ENCODE measurements around the gene PRAME. TPM values are rescaled to one million over a fixed set of nuclear protein-coding genes. Genes with fewer than 3 reads are reported as not detected.

Gene PRAME
- total and polyA plus RNA-seq, 7 experiments from 2014 or later: not detected

- CTCF ChIA-PET: no interaction called here
- intact Hi-C loops (cut with micrococcal nuclease): no loop called here
- H3K4me3 ChIP-seq (ENCODE audit: low read length): no peak overlapping the region
- POLR2A ChIA-PET: no interaction called here
- ATAC-seq (no peak), DNase-seq (no peak)
- H3K9me3 ChIP-seq (ENCODE audit: control insufficient read depth in 2 of 3, low read length in 3 of 3): no peaks in the 10 kb centered on the region
- H3K4me1 Mint-ChIP-seq: no peaks in the 10 kb centered on the region
- no peaks in the 10 kb centered on the region for H3K36me3 Mint-ChIP-seq
- no peaks in the 10 kb centered on the region for H3K27me3 ChIP-seq (ENCODE audit: control insufficient read depth in 2 of 2, insufficient read depth in 2 of 2, low read length in 2 of 2)
- H3K4me3 Mint-ChIP-seq: no peak overlapping the region
- H3K4me1 ChIP-seq (ENCODE audit: control insufficient read depth in 2 of 2, insufficient read depth in 2 of 2, low read length in 2 of 2): no peaks in the 10 kb centered on the region
- H3K9me3 Mint-ChIP-seq: no peaks in the 10 kb centered on the region
- H3K27me3 Mint-ChIP-seq: peaks cover under 1 to 5% (median 3%) of the 10 kb centered on the region in 5 donors
- no peaks in the 10 kb centered on the region for H3K36me3 ChIP-seq (ENCODE audit: control insufficient read depth in 2 of 3, insufficient read depth in 3 of 3, low read length in 3 of 3)
- no peak overlapping the region for H3K27ac Mint-ChIP-seq
- H3K27ac ChIP-seq (ENCODE audit: low read depth, low read length): no peak overlapping the region
Measured at GRCh38 chr22:22599248-22599647, 40.2 kb upstream of the PRAME start.

- Mint-ChIP-seq H3K4me1 (peaks cover 0 to 5% (median 0%) of the 10 kb centered on the region in 7 donors), H3K27me3 (peaks cover 3 to 5% (median 4%) of the 10 kb centered on the region in 5 donors), H3K4me3 (no peak overlapping the region), H3K27ac (no peak overlapping the region), H3K36me3 (no peaks in the 10 kb centered on the region), H3K9me3 (no peaks in the 10 kb centered on the region)
- ChIA-PET CTCF (interaction anchor here (1.0 kb wide), 1 partner anchor 111 kb away, joined by 3 read pairs; no protein-coding TSS in a partner anchor), POLR2A (no interaction called here)
- Histone ChIP-seq H3K27me3 (ENCODE audit: control insufficient read depth in 2 of 2, insufficient read depth in 2 of 2, low read length in 2 of 2) (no peaks in the 10 kb centered on the region), H3K36me3 (ENCODE audit: control insufficient read depth in 2 of 3, insufficient read depth in 3 of 3, low read length in 3 of 3) (no peaks in the 10 kb centered on the region), H3K9me3 (ENCODE audit: control insufficient read depth in 2 of 3, low read length in 3 of 3) (no peaks in the 10 kb centered on the region), H3K4me3 (ENCODE audit: low read length) (no peak overlapping the region), H3K4me1 (ENCODE audit: control insufficient read depth in 2 of 2, insufficient read depth in 2 of 2, low read length in 2 of 2) (no peaks in the 10 kb centered on the region), H3K27ac (ENCODE audit: low read depth, low read length) (no peak overlapping the region)
- intact Hi-C loops (cut with micrococcal nuclease): no loop called here
- ATAC-seq: no peak
- no peak for DNase-seq
Measured at GRCh38 chr22:22598144-22598543, 39.1 kb upstream of the PRAME start.

GRCh38 chr22:22595001-22595835 is 36.2 kb upstream of the PRAME start:
- H3K4me3 ChIP-seq (ENCODE audit: low read length): no peak overlapping the region
- no peak for DNase-seq
- H3K36me3 Mint-ChIP-seq: no peaks in the 10 kb centered on the region
- intact Hi-C loops (cut with micrococcal nuclease): no loop called here
- peaks cover 0 to 5% (median 0%) of the 10 kb centered on the region in 7 donors for H3K4me1 Mint-ChIP-seq
- CTCF ChIA-PET: interaction anchor here (0.7 kb wide), 1 partner anchor 132 kb away, joined by 3 read pairs; no protein-coding TSS in a partner anchor
- no peak overlapping the region for H3K27ac ChIP-seq (ENCODE audit: low read depth, low read length)
- no peaks in the 10 kb centered on the region for H3K9me3 Mint-ChIP-seq
- H3K4me1 ChIP-seq (ENCODE audit: control insufficient read depth in 2 of 2, insufficient read depth in 2 of 2, low read length in 2 of 2): no peaks in the 10 kb centered on the region
- no peak for ATAC-seq
- no peaks in the 10 kb centered on the region for H3K9me3 ChIP-seq (ENCODE audit: control insufficient read depth in 2 of 3, low read length in 3 of 3)
- no peaks in the 10 kb centered on the region for H3K36me3 ChIP-seq (ENCODE audit: control insufficient read depth in 2 of 3, insufficient read depth in 3 of 3, low read length in 3 of 3)
- no peaks in the 10 kb centered on the region for H3K27me3 ChIP-seq (ENCODE audit: control insufficient read depth in 2 of 2, insufficient read depth in 2 of 2, low read length in 2 of 2)
- H3K27ac Mint-ChIP-seq: no peak overlapping the region
- no peak overlapping the region for H3K4me3 Mint-ChIP-seq
- H3K27me3 Mint-ChIP-seq: peaks cover 0 to 9% (median 3%) of the 10 kb centered on the region in 5 donors
- POLR2A ChIA-PET: no interaction called here

GRCh38 chr22:22593964-22594656 is 35.0 kb upstream of the PRAME start:
- Mint-ChIP-seq H3K4me3 (no peak overlapping the region), H3K36me3 (no peaks in the 10 kb centered on the region), H3K4me1 (peaks cover 0 to 5% (median 0%) of the 10 kb centered on the region in 7 donors), H3K9me3 (no peaks in the 10 kb centered on the region), H3K27ac (no peak overlapping the region), H3K27me3 (peaks cover 0 to 9% (median 6%) of the 10 kb centered on the region in 5 donors)
- H3K9me3 ChIP-seq (ENCODE audit: control insufficient read depth in 2 of 3, low read length in 3 of 3): no peaks in the 10 kb centered on the region
- POLR2A ChIA-PET: no interaction called here
- H3K36me3 ChIP-seq (ENCODE audit: control insufficient read depth in 2 of 3, insufficient read depth in 3 of 3, low read length in 3 of 3): no peaks in the 10 kb centered on the region
- DNase-seq (peak; percentile 23 to 53 (median 34)), ATAC-seq (peak; percentile 81)
- no peak overlapping the region for H3K4me3 ChIP-seq (ENCODE audit: low read length)
- H3K4me1 ChIP-seq (ENCODE audit: control insufficient read depth in 2 of 2, insufficient read depth in 2 of 2, low read length in 2 of 2): no peaks in the 10 kb centered on the region
- intact Hi-C loops (cut with micrococcal nuclease): loop anchor here (1.0 kb wide), 2 partner anchors 93 to 362 kb away; no protein-coding TSS in a partner anchor
- H3K27ac ChIP-seq (ENCODE audit: low read depth, low read length): no peak overlapping the region
- no peaks in the 10 kb centered on the region for H3K27me3 ChIP-seq (ENCODE audit: control insufficient read depth in 2 of 2, insufficient read depth in 2 of 2, low read length in 2 of 2)
- CTCF ChIA-PET: interaction anchor here (0.6 to 0.9 kb wide), 4 partner anchors 15 to 126 kb away, joined by 3 to 7 read pairs (median 4); no protein-coding TSS in a partner anchor

- ChIA-PET CTCF (interaction anchor here (0.6 kb wide), 1 partner anchor 12 kb away, joined by 3 read pairs; no protein-coding TSS in a partner anchor), POLR2A (no interaction called here)
- Histone ChIP-seq H3K36me3 (ENCODE audit: control insufficient read depth in 2 of 3, insufficient read depth in 3 of 3, low read length in 3 of 3) (no peaks in the 10 kb centered on the region), H3K4me3 (ENCODE audit: low read length) (no peak overlapping the region), H3K27me3 (ENCODE audit: control insufficient read depth in 2 of 2, insufficient read depth in 2 of 2, low read length in 2 of 2) (no peaks in the 10 kb centered on the region), H3K27ac (ENCODE audit: low read depth, low read length) (no peak overlapping the region), H3K9me3 (ENCODE audit: control insufficient read depth in 2 of 3, low read length in 3 of 3) (no peaks in the 10 kb centered on the region), H3K4me1 (ENCODE audit: control insufficient read depth in 2 of 2, insufficient read depth in 2 of 2, low read length in 2 of 2) (no peaks in the 10 kb centered on the region)
- ATAC-seq (no peak), DNase-seq (no peak)
- Mint-ChIP-seq H3K4me1 (peaks cover 0 to 6% (median 0%) of the 10 kb centered on the region in 7 donors), H3K27ac (no peak overlapping the region), H3K27me3 (peaks cover 0 to 14% (median 9%) of the 10 kb centered on the region in 5 donors), H3K4me3 (no peak overlapping the region), H3K36me3 (no peaks in the 10 kb centered on the region), H3K9me3 (no peaks in the 10 kb centered on the region)
- intact Hi-C loops (cut with micrococcal nuclease): no loop called here
Measured at GRCh38 chr22:22593250-22593649, 34.2 kb upstream of the PRAME start.

GRCh38 chr22:22591348-22592299 is 32.6 kb upstream of the PRAME start:
- Mint-ChIP-seq H3K27me3 (peaks cover 0 to 17% (median 12%) of the 10 kb centered on the region in 5 donors), H3K9me3 (no peaks in the 10 kb centered on the region), H3K4me1 (peaks cover 0 to 6% (median 0%) of the 10 kb centered on the region in 7 donors), H3K4me3 (no peak overlapping the region), H3K27ac (no peak overlapping the region), H3K36me3 (no peaks in the 10 kb centered on the region)
- Histone ChIP-seq H3K36me3 (ENCODE audit: control insufficient read depth in 2 of 3, insufficient read depth in 3 of 3, low read length in 3 of 3) (no peaks in the 10 kb centered on the region), H3K4me1 (ENCODE audit: control insufficient read depth in 2 of 2, insufficient read depth in 2 of 2, low read length in 2 of 2) (no peaks in the 10 kb centered on the region), H3K9me3 (ENCODE audit: control insufficient read depth in 2 of 3, low read length in 3 of 3) (no peaks in the 10 kb centered on the region), H3K4me3 (ENCODE audit: low read length) (no peak overlapping the region), H3K27ac (ENCODE audit: low read depth, low read length) (no peak overlapping the region), H3K27me3 (ENCODE audit: control insufficient read depth in 2 of 2, insufficient read depth in 2 of 2, low read length in 2 of 2) (no peaks in the 10 kb centered on the region)
- CTCF ChIA-PET: interaction anchor here (0.8 to 2.0 kb wide), 2 partner anchors 105 to 293 kb away, joined by 3 to 4 read pairs; no protein-coding TSS in a partner anchor
- intact Hi-C loops (cut with micrococcal nuclease): no loop called here
- DNase-seq: no peak
- POLR2A ChIA-PET: interaction anchor here (0.8 kb wide), 1 partner anchor 224 kb away, joined by 3 read pairs; no protein-coding TSS in a partner anchor
- no peak for ATAC-seq
